Peyer's patch (tissue), 4 donors: ENCODE data around the gene MED8. TPM values are rescaled to one million over a fixed set of nuclear protein-coding genes. Genes with fewer than 3 reads are reported as not detected.

Experiments
- DNase-seq, 3 donors: peaks; one replicate each; pipeline ENCODE4 v3.0.0-alpha.2; 2017 to 2019
- H3K27ac ChIP-seq, 4 donors: fragments of 200-600 bp; sonication (generic); one replicate each; pipeline ENCODE4 v1.5.1; 2016 to 2019
- H3K27me3 ChIP-seq, 2 donors: fragments of 200-600 bp; sonication (generic); one replicate each; pipeline ENCODE4 v1.5.1; 2019
- H3K36me3 ChIP-seq, 3 donors: fragments of 200-600 bp; sonication (generic); one replicate each; pipeline ENCODE4 v1.5.1; 2016 to 2019
- H3K4me1 ChIP-seq, 4 donors: fragments of 200-600 bp; sonication (generic); one replicate each; pipeline ENCODE4 v1.5.1; 2016 to 2019
- H3K4me3 ChIP-seq, 4 donors: fragments of 200-600 bp; sonication (generic); 1 replicate in 3 of 4; 2 replicates in 1 of 4; pipeline ENCODE4 v1.5.1; 2016 to 2019; ENCODE audit warnings: mild to moderate bottlenecking in 1 of 4
- H3K9me3 ChIP-seq, 4 donors: fragments of 200-600 bp; sonication (generic); one replicate each; pipeline ENCODE4 v1.5.1; 2016 to 2019; ENCODE audit warnings: mild to moderate bottlenecking in 1 of 4
- CTCF ChIP-seq, 6 experiments: fragments of 450-650 bp in 4 of 6; fragments of 200-600 bp in 2 of 6; sonication (generic) in 1 of 6; IDR thresholded peaks; one replicate each; pipeline ENCODE4 v1.5.1; 2017 to 2019; ENCODE audit warnings: antibody characterized with exemption in 6 of 6, mild to moderate bottlenecking in 3 of 6, moderate library complexity in 1 of 6
- POLR2A ChIP-seq, 2 donors: fragments of 450-650 bp; IDR thresholded peaks; one replicate each; pipeline ENCODE4 v1.5.1; 2017; ENCODE audit warnings: antibody characterized with exemption in 2 of 2, mild to moderate bottlenecking in 2 of 2, moderate library complexity in 2 of 2
- total RNA-seq, 4 donors: library from RNA; depleted of rRNA; stranded (reverse); fragments of >200 nt; gene quantifications; one replicate each; pipeline ENCODE4 v1.1.0, GENCODE V29; 2016

The MED8 gene
- total RNA-seq, 4 donors from 2014 or later = 36.1 to 58.6 (median 38.7) TPM

DNA sequence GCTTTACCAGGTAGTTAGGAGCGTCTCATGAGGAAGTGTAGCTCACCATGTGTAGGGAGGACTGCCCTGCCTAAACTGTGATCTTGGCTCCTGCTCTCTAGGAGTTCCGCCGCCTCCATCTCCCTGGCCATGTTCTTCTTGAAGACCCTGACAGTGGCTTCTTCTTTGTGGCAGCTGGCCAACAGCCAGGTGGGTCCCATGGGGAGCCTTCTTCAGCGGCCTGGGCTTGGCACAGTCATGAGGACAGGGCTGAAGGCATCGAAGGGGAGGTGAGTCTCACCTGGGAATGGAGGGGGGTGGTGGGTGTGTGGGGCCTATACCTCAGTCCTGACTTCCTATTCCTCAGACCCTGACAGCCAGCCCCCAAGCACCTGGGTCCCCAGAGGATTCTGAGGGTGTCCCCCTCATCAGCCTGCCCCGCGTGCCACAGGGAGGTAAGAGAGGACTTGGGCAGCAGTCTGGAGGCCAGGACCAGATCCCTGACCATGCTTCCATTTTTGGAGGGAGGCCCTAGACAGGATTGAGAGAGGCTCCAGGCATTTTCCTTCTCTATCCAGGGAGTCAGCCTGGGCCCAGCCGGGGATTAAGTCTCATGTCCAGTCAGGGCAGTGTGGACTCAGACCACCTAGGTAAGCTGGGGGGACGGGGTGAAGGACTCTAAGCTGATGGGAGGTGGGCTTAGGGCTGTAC, 42.7 kb upstream of the MED8 start:
- H3K36me3 ChIP-seq = peaks cover 0 to 78% (median 5%) of the 10 kb centered on the region in 3 donors

GRCh38 chr1:43431676-43432075, 42.1 kb upstream of the MED8 start:
- Histone ChIP-seq H3K4me3 (no peak overlapping the region), H3K4me1 (peaks cover 0 to 10% (median 0%) of the 10 kb centered on the region in 4 donors), H3K36me3 (peaks cover 0 to 85% (median 5%) of the 10 kb centered on the region in 3 donors), H3K27me3 (no peaks in the 10 kb centered on the region), H3K27ac (no peak overlapping the region), H3K9me3 (no peaks in the 10 kb centered on the region)
- no peak for TF ChIP-seq CTCF (IDR thresholded peaks at IDR 0.05)
- TF ChIP-seq POLR2A (IDR thresholded peaks at IDR 0.05) = no peak
- peak in 1 of 3 donors; percentile 34 for DNase-seq

More for the DNA sequence above, 42.7 kb upstream of the MED8 start:
- H3K9me3 ChIP-seq = no peaks in the 10 kb centered on the region
- TF ChIP-seq POLR2A (IDR thresholded peaks at IDR 0.05) (no peak), CTCF (IDR thresholded peaks at IDR 0.05) (no peak)
- DNase-seq = peak in 2 of 3 donors; percentile 43 to 44
- H3K27me3 ChIP-seq = no peaks in the 10 kb centered on the region
- no peak overlapping the region for H3K27ac ChIP-seq
- no peak overlapping the region for H3K4me3 ChIP-seq
- H3K4me1 ChIP-seq = peaks cover 0 to 10% (median 0%) of the 10 kb centered on the region in 4 donors

GRCh38 chr1:43430831-43431230, 41.2 kb upstream of the MED8 start:
- H3K27ac ChIP-seq = no peak overlapping the region
- TF ChIP-seq CTCF (IDR thresholded peaks at IDR 0.05) (no peak), POLR2A (IDR thresholded peaks at IDR 0.05) (no peak)
- no peaks in the 10 kb centered on the region for H3K27me3 ChIP-seq
- H3K9me3 ChIP-seq = no peaks in the 10 kb centered on the region
- peaks cover 0 to 8% (median 0%) of the 10 kb centered on the region in 4 donors for H3K4me1 ChIP-seq
- no peak overlapping the region for H3K4me3 ChIP-seq
- H3K36me3 ChIP-seq = peaks cover 0 to 91% (median 5%) of the 10 kb centered on the region in 3 donors
- DNase-seq = no peak

GRCh38 chr1:43427941-43428340, 38.3 kb upstream of the MED8 start:
- H3K4me1 ChIP-seq = no peaks in the 10 kb centered on the region
- H3K27me3 ChIP-seq = no peaks in the 10 kb centered on the region
- no peaks in the 10 kb centered on the region for H3K9me3 ChIP-seq
- peaks cover 0 to 94% (median 5%) of the 10 kb centered on the region in 3 donors for H3K36me3 ChIP-seq
- TF ChIP-seq CTCF (IDR thresholded peaks at IDR 0.05) (no peak), POLR2A (IDR thresholded peaks at IDR 0.05) (no peak)
- H3K27ac ChIP-seq = no peak overlapping the region
- DNase-seq = peak in 1 of 3 donors; percentile 38
- H3K4me3 ChIP-seq = no peak overlapping the region

DNA sequence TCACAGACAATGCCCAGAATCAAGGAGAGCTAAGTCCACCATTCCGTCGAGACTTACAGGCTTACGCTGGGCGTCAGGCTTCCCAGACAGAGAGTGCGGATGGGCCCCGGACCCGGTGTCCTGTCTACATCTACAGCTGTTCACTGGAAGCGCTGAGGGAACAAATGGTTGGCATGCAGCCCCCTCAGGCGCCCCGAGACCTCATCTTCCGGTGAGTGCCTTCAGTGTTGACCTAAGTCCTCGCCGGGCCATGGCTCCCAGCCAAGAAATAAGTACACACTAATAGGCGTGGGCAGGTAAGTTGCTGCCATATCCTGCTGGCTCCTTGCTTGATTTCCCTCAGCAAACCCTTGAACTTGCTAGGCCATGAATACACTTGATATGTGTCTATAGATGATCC, 37.9 kb upstream of the MED8 start:
- no peaks in the 10 kb centered on the region for H3K27me3 ChIP-seq
- peaks cover 0 to 94% (median 5%) of the 10 kb centered on the region in 3 donors for H3K36me3 ChIP-seq
- H3K9me3 ChIP-seq = no peaks in the 10 kb centered on the region
- DNase-seq = peak in 1 of 3 donors; percentile 53
- no peak overlapping the region for H3K27ac ChIP-seq
- no peak overlapping the region for H3K4me3 ChIP-seq
- H3K4me1 ChIP-seq = no peaks in the 10 kb centered on the region
- no peak for TF ChIP-seq POLR2A (IDR thresholded peaks at IDR 0.05)

GRCh38 chr1:43426221-43426620, 36.6 kb upstream of the MED8 start:
- H3K27me3 ChIP-seq = no peaks in the 10 kb centered on the region
- DNase-seq = no peak
- H3K4me3 ChIP-seq = no peak overlapping the region
- H3K36me3 ChIP-seq = peaks cover 0 to 94% (median 2%) of the 10 kb centered on the region in 3 donors
- no peak overlapping the region for H3K27ac ChIP-seq
- TF ChIP-seq CTCF (IDR thresholded peaks at IDR 0.05) (no peak), POLR2A (IDR thresholded peaks at IDR 0.05) (no peak)
- H3K9me3 ChIP-seq = no peaks in the 10 kb centered on the region
- no peaks in the 10 kb centered on the region for H3K4me1 ChIP-seq
